Esophagus squamous epithelium (tissue), 4 donors: ENCODE results near the gene DOCK1.

Experiments
- CTCF ChIP-seq, 6 experiments: fragments of 450-650 bp in 4 of 6; fragments of 200-600 bp in 2 of 6; sonication (generic) in 2 of 6; IDR thresholded peaks; one replicate each; pipeline ENCODE4 v1.5.1; 2016 to 2019; ENCODE audit warnings: antibody characterized with exemption in 6 of 6, mild to moderate bottlenecking in 4 of 6, moderate library complexity in 4 of 6
- POLR2A ChIP-seq, 4 donors: fragments of 450-650 bp; IDR thresholded peaks; one replicate each; pipeline ENCODE4 v1.6.1; 2017; ENCODE audit warnings: antibody characterized with exemption in 4 of 4, mild to moderate bottlenecking in 4 of 4, moderate library complexity in 3 of 4

- no peak for TF ChIP-seq CTCF (IDR thresholded peaks at IDR 0.05)
- TF ChIP-seq POLR2A (IDR thresholded peaks at IDR 0.05): no peak
These were observed 184.2 kb downstream of the DOCK1 start for GRCh38 chr10:127089446-127089845.
